A673 (cell line): ENCODE results near the gene SEMA6A. TPM values are rescaled to one million over a fixed set of nuclear protein-coding genes. Genes with fewer than 3 reads are reported as not detected.

Experiments used
- BruUV-seq: library from RNA; stranded (reverse); fragments of 400-500 nt; replicated peaks from 2 replicates; lab custom pipeline; 2021; lab: Mats Ljungman, UMichigan
- CTCF ChIA-PET: fragments of 300-600 bp; sonication (Branson Sonifier 250); formaldehyde crosslinking; loops from one replicate; lab custom pipeline; 2022; ENCODE audit warnings: antibody characterized with exemption; lab: Charles Lee
- POLR2A ChIA-PET: fragments of 300-600 bp; sonication (Branson Sonifier 250); formaldehyde crosslinking; loops from one replicate; lab custom pipeline; 2022; ENCODE audit warnings: antibody characterized with exemption; ENCODE audit not compliant: low non-redundant PET; lab: Charles Lee
- DNase-seq: peaks from one replicate; pipeline ENCODE4 v3.0.0-alpha.2; 2015; ENCODE audit warnings: low spot score
- H3K27ac ChIP-seq: fragments of 200-600 bp; sonication (generic); 2 replicates; pipeline ENCODE4 v1.5.1; 2016; ENCODE audit warnings: mixed run types, low read depth, mild to moderate bottlenecking, mixed read lengths, antibody characterized with exemption, low read length; ENCODE audit not compliant: poor library complexity, severe bottlenecking
- H3K27me3 ChIP-seq: fragments of 200-600 bp; sonication (generic); replicated peaks from 2 replicates; pipeline ENCODE4 v1.6.1; 2017; ENCODE audit warnings: mixed run types, low read depth, mild to moderate bottlenecking, mixed read lengths, antibody characterized with exemption, low read length; ENCODE audit not compliant: insufficient read depth, poor library complexity
- H3K36me3 ChIP-seq: fragments of 200-600 bp; sonication (generic); 2 replicates; pipeline ENCODE4 v1.6.1; 2016; ENCODE audit warnings: mixed run types, mild to moderate bottlenecking, mixed read lengths, antibody characterized with exemption, low read length; ENCODE audit not compliant: insufficient read depth, poor library complexity, severe bottlenecking
- H3K4me1 ChIP-seq: fragments of 200-600 bp; sonication (generic); 2 replicates; pipeline ENCODE4 v1.6.1; 2017; ENCODE audit warnings: mixed run types, mild to moderate bottlenecking, mixed read lengths, antibody characterized with exemption, low read length; ENCODE audit not compliant: insufficient read depth, poor library complexity, severe bottlenecking
- H3K4me3 ChIP-seq: fragments of 200-600 bp; sonication (generic); 2 replicates; pipeline ENCODE4 v1.5.1; 2016; ENCODE audit warnings: low read depth, mixed run types, mild to moderate bottlenecking, mixed read lengths, low read length; ENCODE audit not compliant: poor library complexity, severe bottlenecking
- H3K9me3 ChIP-seq: fragments of 200-600 bp; sonication (generic); 2 replicates; pipeline ENCODE4 v1.6.1; 2016; ENCODE audit warnings: mixed run types, low read depth, mild to moderate bottlenecking, mixed read lengths, antibody characterized with exemption, low read length; ENCODE audit not compliant: poor library complexity, severe bottlenecking
- CTCF ChIP-seq: fragments of 300-800, 200-600 bp; sonication (generic); conservative IDR thresholded peaks from 2 replicates; pipeline ENCODE4 v1.5.1; 2017; ENCODE audit warnings: low read depth, mild to moderate bottlenecking, antibody characterized with exemption, low read length, moderate library complexity, mixed read lengths
- EZH2 ChIP-seq: fragments of 200-600 bp; sonication (generic); IDR thresholded peaks from 2 replicates; pipeline ENCODE4 v1.6.1; 2017; ENCODE audit warnings: borderline replicate concordance, low read depth, mild to moderate bottlenecking, mixed read lengths, antibody characterized with exemption, low read length; ENCODE audit not compliant: poor library complexity, severe bottlenecking
- intact Hi-C: fragments of 100-400 bp; cut with micrococcal nuclease; formaldehyde crosslinking; loops from one replicate; pipeline ENCODE4 v1.10.0; 2022; ENCODE audit not compliant: unreplicated experiment
- total RNA-seq: library from RNA; stranded (reverse); gene quantifications from 2 replicates; pipeline ENCODE4 v1.2.3, GENCODE V29; 2021

Gene SEMA6A
- total RNA-seq, 1 experiment from 2014 or later, result 10.6 TPM

GRCh38 chr5:116479776-116480675, 94.6 kb downstream of the SEMA6A start:
- no TSS peak for BruUV-seq
- no peaks in the 10 kb centered on the region for H3K27me3 ChIP-seq
- no peak for DNase-seq
- intact Hi-C loops, result no loop called here
- no peak for TF ChIP-seq EZH2
- TF ChIP-seq CTCF, result no peak
- H3K4me1 ChIP-seq, result no peaks in the 10 kb centered on the region
- ChIA-PET POLR2A (no interaction called here), CTCF (no interaction called here)
- H3K4me3 ChIP-seq, result no peak overlapping the region
- peaks cover 6% of the 10 kb centered on the region for H3K9me3 ChIP-seq
- no peaks in the 10 kb centered on the region for H3K36me3 ChIP-seq
- no peak overlapping the region for H3K27ac ChIP-seq

GRCh38 chr5:116478491-116478890, 96.1 kb downstream of the SEMA6A start:
- H3K4me3 ChIP-seq, result no peak overlapping the region
- H3K4me1 ChIP-seq, result no peaks in the 10 kb centered on the region
- ChIA-PET CTCF (no interaction called here), POLR2A (no interaction called here)
- no peak for TF ChIP-seq EZH2
- intact Hi-C loops, result no loop called here
- no peak overlapping the region for H3K27ac ChIP-seq
- peaks cover 6% of the 10 kb centered on the region for H3K9me3 ChIP-seq
- H3K27me3 ChIP-seq, result no peaks in the 10 kb centered on the region
- BruUV-seq, result no TSS peak
- H3K36me3 ChIP-seq, result no peaks in the 10 kb centered on the region
- DNase-seq, result no peak

GRCh38 chr5:116476897-116477537, 97.6 kb downstream of the SEMA6A start:
- Histone ChIP-seq H3K9me3 (peaks cover 6% of the 10 kb centered on the region), H3K4me3 (no peak overlapping the region), H3K4me1 (no peaks in the 10 kb centered on the region), H3K27me3 (no peaks in the 10 kb centered on the region), H3K27ac (no peak overlapping the region), H3K36me3 (no peaks in the 10 kb centered on the region)
- no peak for DNase-seq
- no TSS peak for BruUV-seq
- intact Hi-C loops, result no loop called here
- ChIA-PET POLR2A (no interaction called here), CTCF (no interaction called here)
- no peak for TF ChIP-seq EZH2
- TF ChIP-seq CTCF, result no peak
